Right cardiac atrium (tissue), 5 donors: ENCODE data around the gene CD300C. TPM values are rescaled to one million over a fixed set of nuclear protein-coding genes. Genes with fewer than 3 reads are reported as not detected.

ENCODE experiments used
- ATAC-seq, 2 donors: fragments of 200-7000 bp; cut with Tn5 transposase; one replicate each; pipeline versions ENCODE4 v1.8.0 to v1.9.1; 2020; ENCODE audit warnings: moderate library complexity in 2 of 2, mild to moderate bottlenecking in 1 of 2
- DNase-seq, 3 donors: peaks; one replicate each; pipeline ENCODE4 v3.0.0-alpha.2; 2020
- H3K27ac ChIP-seq: one replicate; pipeline ENCODE4 v1.5.1; 2013; ENCODE audit warnings: mild to moderate bottlenecking, low read length, control low read depth, moderate library complexity
- H3K27me3 ChIP-seq: one replicate; pipeline ENCODE4 v1.6.1; 2013; ENCODE audit not compliant: control insufficient read depth, insufficient read depth
- H3K4me1 ChIP-seq: one replicate; pipeline ENCODE4 v1.6.1; 2013; ENCODE audit warnings: low read length; ENCODE audit not compliant: control insufficient read depth, insufficient read depth
- H3K4me3 ChIP-seq: one replicate; pipeline ENCODE4 v1.5.1; 2013; ENCODE audit warnings: low read length, control low read depth
- H3K9me3 ChIP-seq: one replicate; pipeline ENCODE4 v1.6.1; 2013; ENCODE audit warnings: low read length; ENCODE audit not compliant: control insufficient read depth
- WGBS: extraction: QIAGEN DNeasy Blood & Tissue Kit; methylation state at CpG from one replicate; pipeline ENCODE4 v1.1.7; 2013; 5-methylcytosine and 5-hydroxymethylcytosine counted together
- intact Hi-C, 4 donors: fragments of 100-400 bp; cut with DNase I; formaldehyde crosslinking; loops; one replicate each; pipeline versions ENCODE4 v1.11.0 to v1.14.0; 2022 to 2023
- polyA plus RNA-seq: library from polyadenylated mRNA; stranded (reverse); fragments of 200-250 nt; gene quantifications from one replicate; pipeline ENCODE4 v1.2.3, GENCODE V29; 2013
- total RNA-seq, 4 donors: library from RNA; stranded (reverse); fragmentation: NEBNext Ultra II Directional; extraction: Animal tissue kit (Norgen Biotek cat#: 25700); gene quantifications; one replicate each; pipeline ENCODE4 v1.2.1, GENCODE V29; 2021
- donor health status: healthy with polysubstance abuse.
- donor health status: DM: no; HTN: yes; CAD: no.
- donor health status: DM: no; HTN: no; CAD: no.
- donor health status: DM: no; HTN: yes; CAD: no; lungs with severe emphysema.
- donor health status: DM: yes; HTN: yes; CAD: no.

CD300C gene
- total and polyA plus RNA-seq, 5 donors: 0.11 to 2.1 (median 1.5) TPM

- no peak overlapping the region for H3K4me3 ChIP-seq
- WGBS: 90% methylated on average over 18 of the region's 18 CpGs
- H3K4me1 ChIP-seq: no peaks in the 10 kb centered on the region
These were observed 1.8 kb downstream of the CD300C start for GRCh38 chr17:74543891-74544760.

GRCh38 chr17:74543406-74543805 lies 2.5 kb downstream of the CD300C start:
- 74% methylated on average over 14 of the region's 14 CpGs for WGBS
- DNase-seq: no peak
- H3K27me3 ChIP-seq: no peaks in the 10 kb centered on the region

More at GRCh38 chr17:74543891-74544760, 1.8 kb downstream of the CD300C start:
- DNase-seq (no peak), ATAC-seq (no peak)
- no peaks in the 10 kb centered on the region for H3K9me3 ChIP-seq
- H3K27ac ChIP-seq: no peak overlapping the region
- H3K27me3 ChIP-seq: no peaks in the 10 kb centered on the region
- intact Hi-C loops: no loop called here

GRCh38 chr17:74542727-74543383 lies 3.1 kb downstream of the CD300C start:
- ATAC-seq: no peak
- no peaks in the 10 kb centered on the region for H3K9me3 ChIP-seq
- 82% methylated on average over 17 of the region's 17 CpGs for WGBS
- H3K27me3 ChIP-seq: no peaks in the 10 kb centered on the region
- DNase-seq: no peak
- no peak overlapping the region for H3K4me3 ChIP-seq
- no peaks in the 10 kb centered on the region for H3K4me1 ChIP-seq
- no peak overlapping the region for H3K27ac ChIP-seq
- intact Hi-C loops: no loop called here

More at GRCh38 chr17:74543406-74543805, 2.5 kb downstream of the CD300C start:
- no peaks in the 10 kb centered on the region for H3K4me1 ChIP-seq
- ATAC-seq: no peak
- H3K9me3 ChIP-seq: no peaks in the 10 kb centered on the region
- intact Hi-C loops: no loop called here
- no peak overlapping the region for H3K27ac ChIP-seq
- H3K4me3 ChIP-seq: no peak overlapping the region

- no peak for DNase-seq
- intact Hi-C loops: no loop called here
- Histone ChIP-seq H3K9me3 (no peaks in the 10 kb centered on the region), H3K4me3 (no peak overlapping the region), H3K4me1 (no peaks in the 10 kb centered on the region), H3K27ac (no peak overlapping the region), H3K27me3 (no peaks in the 10 kb centered on the region)
- no peak for ATAC-seq
- WGBS: 72% methylated on average over 5 of the region's 5 CpGs
These were observed 3.7 kb downstream of the CD300C start for GRCh38 chr17:74542166-74542565.

- Histone ChIP-seq H3K27ac (no peak overlapping the region), H3K27me3 (peaks cover 2% of the 10 kb centered on the region), H3K9me3 (no peaks in the 10 kb centered on the region), H3K4me1 (no peaks in the 10 kb centered on the region), H3K4me3 (no peak overlapping the region)
- intact Hi-C loops: no loop called here
- 71% methylated on average over 23 of the region's 23 CpGs for WGBS
- no peak for DNase-seq
- ATAC-seq: no peak
These were observed 4.5 kb downstream of the CD300C start for GRCh38 chr17:74541176-74542111.

GRCh38 chr17:74539281-74539820 lies 6.6 kb downstream of the CD300C start:
- H3K4me3 ChIP-seq: no peak overlapping the region
- no peaks in the 10 kb centered on the region for H3K9me3 ChIP-seq
- intact Hi-C loops: no loop called here
- ATAC-seq (peak in 1 of 2 donors; percentile 17), DNase-seq (no peak)
- peaks cover 2% of the 10 kb centered on the region for H3K27me3 ChIP-seq
- H3K27ac ChIP-seq: no peak overlapping the region
- H3K4me1 ChIP-seq: no peaks in the 10 kb centered on the region
- WGBS: 69% methylated on average over 10 of the region's 10 CpGs

- ATAC-seq: no peak
- no peak for DNase-seq
- intact Hi-C loops: no loop called here
- H3K4me3 ChIP-seq: no peak overlapping the region
- no peak overlapping the region for H3K27ac ChIP-seq
- no peaks in the 10 kb centered on the region for H3K9me3 ChIP-seq
- peaks cover 2% of the 10 kb centered on the region for H3K27me3 ChIP-seq
- no peaks in the 10 kb centered on the region for H3K4me1 ChIP-seq
- 67% methylated on average over 3 of the region's 3 CpGs for WGBS
These were observed 9.0 kb downstream of the CD300C start for GRCh38 chr17:74536890-74537289.

- DNase-seq (peak in 2 of 3 donors; percentile 68 to 70), ATAC-seq (peak; percentile 74 to 76)
- 63% methylated on average over 10 of the region's 10 CpGs for WGBS
- H3K27ac ChIP-seq: no peak overlapping the region
- no peaks in the 10 kb centered on the region for H3K4me1 ChIP-seq
- no peaks in the 10 kb centered on the region for H3K9me3 ChIP-seq
- H3K27me3 ChIP-seq: peaks cover 1% of the 10 kb centered on the region
- H3K4me3 ChIP-seq: no peak overlapping the region
- intact Hi-C loops: no loop called here
These were observed 13.8 kb downstream of the CD300C start for GRCh38 chr17:74532115-74532514.

- H3K4me1 ChIP-seq: no peaks in the 10 kb centered on the region
- no peaks in the 10 kb centered on the region for H3K27me3 ChIP-seq
- H3K27ac ChIP-seq: no peak within 1 kb of the TSS
- WGBS: 60% methylated on average over 10 of the region's 10 CpGs
- H3K4me3 ChIP-seq: no peak within 1 kb of the TSS
- DNase-seq (no peak), ATAC-seq (peak; percentile 9 to 17)
- intact Hi-C loops: no loop called here
- H3K9me3 ChIP-seq: no peaks in the 10 kb centered on the region
These were observed 14.6 kb downstream of the CD300C start, which contains the start of gene CD300LB for GRCh38 chr17:74531231-74531761. Gene CD300LB, minus strand, starts transcription at chr17:74531475. Its CDS starts 125 bp downstream, at chr17:74531350.

- intact Hi-C loops: no loop called here
- H3K4me1 ChIP-seq: no peaks in the 10 kb centered on the region
- ATAC-seq: no peak
- H3K4me3 ChIP-seq: no peak overlapping the region
- no peaks in the 10 kb centered on the region for H3K27me3 ChIP-seq
- no peaks in the 10 kb centered on the region for H3K9me3 ChIP-seq
- 60% methylated on average over 5 of the region's 5 CpGs for WGBS
- no peak for DNase-seq
- H3K27ac ChIP-seq: no peak overlapping the region
These were observed 15.1 kb downstream of the CD300C start for GRCh38 chr17:74530831-74531150.
